Endothelial cell of umbilical vein (primary cell): ENCODE measurements around the gene GRAMD1B. TPM values are rescaled to one million over a fixed set of nuclear protein-coding genes. Genes with fewer than 3 reads are reported as not detected.

Source experiments
- BruUV-seq: library from RNA; stranded (reverse); fragments of 400-500 nt; replicated peaks from 2 replicates; lab custom pipeline; 2021; lab: Mats Ljungman, UMichigan
- CTCF ChIA-PET: fragments of 300-600, 350-600 bp; sonication (Branson Sonifier 250); formaldehyde crosslinking; loops from one replicate; lab custom pipeline; 2021; ENCODE audit warnings: antibody characterized with exemption, inconsistent platforms; lab: Charles Lee
- POLR2A ChIA-PET: fragments of 300-600, 350-600 bp; sonication (Branson Sonifier 250); formaldehyde crosslinking; loops from one replicate; lab custom pipeline; 2021; ENCODE audit warnings: antibody characterized with exemption, inconsistent platforms; lab: Charles Lee
- DNase-seq: peaks from one replicate; pipeline ENCODE4 v3.0.0-alpha.2; 2011; ENCODE audit warnings: low read depth, low spot score
- FAIRE-seq: peaks from 2 replicates; lab custom pipeline; 2011; peaks lifted over from hg19 to GRCh38; lab: Jason Lieb, UNC
- H2AFZ ChIP-seq: 2 replicates; pipeline ENCODE4 v1.6.0; 2012; ENCODE audit warnings: low read depth, low read length, control low read depth, inconsistent platforms
- H3K27ac ChIP-seq: 2 replicates; pipeline ENCODE4 v1.5.1; 2011; ENCODE audit warnings: low read depth, mild to moderate bottlenecking, control low read depth, low read length, moderate library complexity; ENCODE audit not compliant: insufficient read depth
- H3K27me3 ChIP-seq, 2 experiments: 2 replicates each; pipeline versions ENCODE4 v1.6.0 to v1.6.1; 2011; ENCODE audit warnings: low read length in 2 of 2, mixed read lengths in 1 of 2; ENCODE audit not compliant: control insufficient read depth in 2 of 2, insufficient read depth in 2 of 2
- H3K36me3 ChIP-seq, 2 experiments: 2 replicates in 1 of 2; 3 replicates in 1 of 2; pipeline ENCODE4 v1.5.1; 2011; ENCODE audit warnings: low read length in 2 of 2, mild to moderate bottlenecking in 1 of 2, moderate library complexity in 1 of 2; ENCODE audit not compliant: control insufficient read depth in 2 of 2, insufficient read depth in 2 of 2; ENCODE audit errors: extremely low read depth in 1 of 2
- H3K4me1 ChIP-seq: 3 replicates; pipeline ENCODE4 v1.5.1; 2011; ENCODE audit warnings: mild to moderate bottlenecking, low read length; ENCODE audit not compliant: control insufficient read depth, insufficient read depth; ENCODE audit errors: extremely low read depth
- H3K4me2 ChIP-seq: 2 replicates; pipeline ENCODE4 v1.6.1; 2011; ENCODE audit warnings: low read length, control low read depth, mixed read lengths; ENCODE audit not compliant: insufficient read depth
- H3K4me3 ChIP-seq, 3 experiments: fragments of 200-600 bp in 1 of 3; sonication (generic), shearing (Covaris generic) in 1 of 3; replicated peaks in 1 of 3; 2 replicates each; pipeline ENCODE4 v1.5.1; 2011 to 2016; ENCODE audit warnings: control low read depth in 3 of 3, low read length in 3 of 3, mild to moderate bottlenecking in 2 of 3, inconsistent platforms in 1 of 3, low read depth in 1 of 3, moderate library complexity in 1 of 3; ENCODE audit not compliant: insufficient read depth in 1 of 3
- H3K79me2 ChIP-seq: 2 replicates; pipeline ENCODE4 v1.6.0; 2012; ENCODE audit warnings: low read length, inconsistent platforms; ENCODE audit not compliant: control insufficient read depth, insufficient read depth
- H3K9ac ChIP-seq: replicated peaks from 2 replicates; pipeline ENCODE3; 2011; ENCODE audit warnings: low read length, control low read depth; ENCODE audit not compliant: insufficient read depth; ENCODE audit errors: extremely low read depth
- H3K9me1 ChIP-seq: replicated peaks from 3 replicates; pipeline ENCODE4 v1.6.0; 2011; ENCODE audit warnings: mild to moderate bottlenecking, low read length; ENCODE audit not compliant: control insufficient read depth, insufficient read depth; ENCODE audit errors: extremely low read depth
- H3K9me3 ChIP-seq: replicated peaks from 2 replicates; pipeline ENCODE4 v1.5.1; 2012; ENCODE audit warnings: low read length, inconsistent platforms; ENCODE audit not compliant: control insufficient read depth, insufficient read depth
- H4K20me1 ChIP-seq: replicated peaks from 2 replicates; pipeline ENCODE3; 2011; ENCODE audit warnings: mild to moderate bottlenecking, low read length; ENCODE audit not compliant: control insufficient read depth, insufficient read depth; ENCODE audit errors: extremely low read depth
- CTCF ChIP-seq, 2 donors: IDR thresholded peaks; 1 replicate in 1 of 2; 2 replicates in 1 of 2; pipeline ENCODE4 v1.5.1; 2011; ENCODE audit warnings: low read length in 2 of 2, mild to moderate bottlenecking in 2 of 2, moderate library complexity in 2 of 2, control low read depth in 1 of 2, inconsistent platforms in 1 of 2, low read depth in 1 of 2; ENCODE audit not compliant: insufficient read depth in 1 of 2; ENCODE audit errors: extremely low read depth in 1 of 2
- EZH2 ChIP-seq: IDR thresholded peaks from 2 replicates; pipeline ENCODE4 v1.6.1; 2012; ENCODE audit warnings: borderline replicate concordance, low read depth, mild to moderate bottlenecking, moderate library complexity, low read length, inconsistent platforms; ENCODE audit not compliant: severe bottlenecking
- FOS ChIP-seq: IDR thresholded peaks from 2 replicates; pipeline ENCODE4 v1.6.1; 2011; ENCODE audit warnings: mild to moderate bottlenecking, low read length, moderate library complexity, borderline replicate concordance; ENCODE audit not compliant: insufficient read depth
- GATA2 ChIP-seq: IDR thresholded peaks from 2 replicates; pipeline ENCODE4 v1.7.0; 2011; ENCODE audit warnings: low read depth, mild to moderate bottlenecking, moderate library complexity, mixed read lengths, low read length; ENCODE audit not compliant: insufficient read length, insufficient read depth
- MAX ChIP-seq: IDR thresholded peaks from 2 replicates; pipeline ENCODE4 v1.6.1; 2011; ENCODE audit not compliant: insufficient read depth, insufficient read length
- MYC ChIP-seq: IDR thresholded peaks from one replicate; pipeline ENCODE4 v1.6.1; 2011; ENCODE audit warnings: mild to moderate bottlenecking, low read depth, low read length
- POLR2A ChIP-seq: IDR thresholded peaks from 2 replicates; pipeline ENCODE4 v1.6.1; 2012; ENCODE audit warnings: low read depth, mild to moderate bottlenecking, control low read depth, low read length
- dilution Hi-C: fragments of 300-500 bp; cut with MboI; formaldehyde crosslinking; loops from one replicate; pipeline ENCODE4 v1.15.0; 2019; ENCODE audit warnings: low sequenced_read_pairs; ENCODE audit not compliant: extremely low pct_ligation_motif_present
- intact Hi-C: fragments of 100-400 bp; cut with micrococcal nuclease; formaldehyde crosslinking; loops from one replicate; pipeline ENCODE4 v1.10.0; 2022
- polyA plus RNA-seq, 4 experiments: library from polyadenylated mRNA; depleted of rRNA in 3 of 4; stranded (reverse) in 3 of 4; unstranded in 1 of 4; fragments of >200 nt; gene quantifications; 2 replicates each; pipeline versions ENCODE4 v1.2.1 to v1.2.3, GENCODE V29; 2011 to 2012; ENCODE audit warnings: missing spikeins in 1 of 4
- total RNA-seq: library from RNA; stranded (reverse); gene quantifications from 2 replicates; pipeline ENCODE4 v1.2.3, GENCODE V29; 2021

GRAMD1B gene
- total and polyA plus RNA-seq, 2 donors (not counting 3 experiments of a cell fraction or from before 2014, with no cell fraction given), result 5.1 to 11.1 TPM

- Histone ChIP-seq H3K4me3 (no peak overlapping the region), H2AFZ (no peak overlapping the region), H3K27ac (no peak overlapping the region), H3K27me3 (peaks cover 0 to 4% of the 10 kb centered on the region in 2 experiments), H3K4me2 (no peak overlapping the region), H3K79me2 (no peaks in the 10 kb centered on the region), H3K9me3 (no peaks in the 10 kb centered on the region), H4K20me1 (no peaks in the 10 kb centered on the region), H3K36me3 (no peaks in the 10 kb centered on the region), H3K4me1 (no peaks in the 10 kb centered on the region), H3K9ac (no peak overlapping the region), H3K9me1 (no peaks in the 10 kb centered on the region)
- no peak for FAIRE-seq
- TF ChIP-seq FOS (no peak), CTCF (IDR thresholded peaks at IDR 0.05; ENCODE audit: extremely low read depth in 1 of 2, insufficient read depth in 1 of 2, low read depth in 1 of 2, low read length in 2 of 2) (no peak), MAX (no peak), EZH2 (no peak), POLR2A (no peak), MYC (no peak), GATA2 (no peak)
- ChIA-PET CTCF (no interaction called here), POLR2A (no interaction called here)
- no peak for DNase-seq
- BruUV-seq, result no TSS peak
- intact Hi-C loops, result no loop called here
- dilution Hi-C loops, result no loop called here
Measured at GRCh38 chr11:123564221-123564620, 134.2 kb downstream of the GRAMD1B start.
